Measurements from ENCODE around the gene SGTA. TPM values are rescaled to one million over a fixed set of nuclear protein-coding genes. Genes with fewer than 3 reads are reported as not detected.

The SGTA gene
- total RNA-seq, 8 experiments from 2014 or later: 29.5 to 85.5 (median 68.5) TPM

- in situ Hi-C loops (cut with MboI; ENCODE audit: low pct_unique_long_range_greater_than_20kb in 2 of 9, low sequenced_read_pairs in 9 of 9, unreplicated experiment in 9 of 9): no loop called here
- WGBS, 10 experiments: 65 to 100% (median 82%) methylated on average over 1 to 4 of the region's 15 CpGs; no CpG with 5 or more reads in 6 of the 10 experiments
- no peak for ATAC-seq (replicated peaks in 6 of 8)
- Histone ChIP-seq H3K4me3 (no peak overlapping the region), H3K27ac (no peak overlapping the region), H3K4me1 (replicated peaks in 1 of 2) (peaks cover 9 to 14% of the 10 kb centered on the region in 2 donors)
These were observed 56.8 kb downstream of the SGTA start for GRCh38 chr19:2726160-2726855.

- H3K27ac ChIP-seq: no peak overlapping the region
- 0 to 80% (median 30%) methylated on average over 1 to 2 of the region's 7 CpGs; no CpG with 5 or more reads in 6 of the 10 experiments for WGBS, 10 experiments
- no peak for ATAC-seq (replicated peaks in 6 of 8)
- in situ Hi-C loops (cut with MboI; ENCODE audit: low pct_unique_long_range_greater_than_20kb in 2 of 9, low sequenced_read_pairs in 9 of 9, unreplicated experiment in 9 of 9): no loop called here
- H3K4me3 ChIP-seq: no peak overlapping the region
- H3K4me1 ChIP-seq (replicated peaks in 1 of 2): peaks cover 18% of the 10 kb centered on the region in 2 donors
These were observed 58.9 kb downstream of the SGTA start for GRCh38 chr19:2724148-2724557.

- no peak for ATAC-seq (replicated peaks in 6 of 8)
- 30 to 100% (median 70%) methylated on average over 1 to 2 of the region's 14 CpGs; no CpG with 5 or more reads in 5 of the 10 experiments for WGBS, 10 experiments
These were observed 59.3 kb downstream of the SGTA start for GRCh38 chr19:2723747-2724146.

GRCh38 chr19:2723345-2723715 lies 59.7 kb downstream of the SGTA start:
- 77% methylated on average over 6 of the region's 13 CpGs; no CpG with 5 or more reads in 9 of the 10 experiments for whole genome bisulfite sequencing, 10 experiments
- no peak overlapping the region for H3K4me3 ChIP-seq
- in situ Hi-C loops (cut with MboI; ENCODE audit: low pct_unique_long_range_greater_than_20kb in 2 of 9, low sequenced_read_pairs in 9 of 9, unreplicated experiment in 9 of 9): no loop called here
- H3K27ac ChIP-seq: peak overlapping the region in 1 of 2 donors; percentile 33
- H3K4me1 ChIP-seq (replicated peaks in 1 of 2): peaks cover 18% of the 10 kb centered on the region in 2 donors
- no peak for ATAC-seq (replicated peaks in 6 of 8)

More at GRCh38 chr19:2723747-2724146, 59.3 kb downstream of the SGTA start:
- H3K27ac ChIP-seq: peak overlapping the region in 1 of 2 donors; percentile 33
- H3K4me1 ChIP-seq (replicated peaks in 1 of 2): peaks cover 18% of the 10 kb centered on the region in 2 donors
- in situ Hi-C loops (cut with MboI; ENCODE audit: low pct_unique_long_range_greater_than_20kb in 2 of 9, low sequenced_read_pairs in 9 of 9, unreplicated experiment in 9 of 9): no loop called here
- no peak overlapping the region for H3K4me3 ChIP-seq

- no peak overlapping the region for H3K27ac ChIP-seq
- in situ Hi-C loops (cut with MboI; ENCODE audit: low pct_unique_long_range_greater_than_20kb in 2 of 9, low sequenced_read_pairs in 9 of 9, unreplicated experiment in 9 of 9): no loop called here
- ATAC-seq (replicated peaks in 6 of 8): peak; percentile 73 to 96 (median 80)
- H3K4me3 ChIP-seq: no peak overlapping the region
- peaks cover 18% of the 10 kb centered on the region in 2 donors for H3K4me1 ChIP-seq (replicated peaks in 1 of 2)
- WGBS, 10 experiments: 21 to 100% (median 67%) methylated on average over 1 to 13 of the region's 28 CpGs; no CpG with 5 or more reads in 7 of the 10 experiments
These were observed 60.3 kb downstream of the SGTA start for GRCh38 chr19:2722541-2723344.

GRCh38 chr19:2721570-2722540 lies 61.2 kb downstream of the SGTA start:
- WGBS, 10 experiments: 92% methylated on average over 2 of the region's 39 CpGs; no CpG with 5 or more reads in 9 of the 10 experiments
- peak in 4 of 8 experiments; percentile 4 to 19 (median 9) for ATAC-seq (replicated peaks in 6 of 8)

GRCh38 chr19:2720777-2721569 lies 62.1 kb downstream of the SGTA start, which contains the start of gene DIRAS1:
TSS of gene DIRAS1 (minus strand) at chr19:2721372. CDS start at chr19:2717806, 3,566 bp downstream.
- in situ Hi-C loops (cut with MboI; ENCODE audit: low pct_unique_long_range_greater_than_20kb in 2 of 9, low sequenced_read_pairs in 9 of 9, unreplicated experiment in 9 of 9): no loop called here
- ATAC-seq (replicated peaks in 6 of 8): peak in 6 of 8 experiments; percentile 17 to 51 (median 38)
- H3K4me1 ChIP-seq (replicated peaks in 1 of 2): peaks cover 18% of the 10 kb centered on the region in 2 donors
- peak within 1 kb of the TSS in 1 of 2 donors; percentile 73 for H3K27ac ChIP-seq
- WGBS, 10 experiments: 0% methylated on average over 1 of the region's 100 CpGs; no CpG with 5 or more reads in 9 of the 10 experiments
- H3K4me3 ChIP-seq: peak within 1 kb of the TSS; percentile 50 to 99 (median 89)

More at GRCh38 chr19:2721570-2722540, 61.2 kb downstream of the SGTA start:
- H3K4me3 ChIP-seq: peak overlapping the region; percentile 50 to 99 (median 89)
- in situ Hi-C loops (cut with MboI; ENCODE audit: low pct_unique_long_range_greater_than_20kb in 2 of 9, low sequenced_read_pairs in 9 of 9, unreplicated experiment in 9 of 9): no loop called here
- H3K27ac ChIP-seq: peak overlapping the region in 1 of 2 donors; percentile 20
- peaks cover 18% of the 10 kb centered on the region in 2 donors for H3K4me1 ChIP-seq (replicated peaks in 1 of 2)

- Histone ChIP-seq H3K4me1 (replicated peaks in 1 of 2) (peaks cover 18% of the 10 kb centered on the region in 2 donors), H3K27ac (no peak overlapping the region), H3K4me3 (peak overlapping the region; percentile 50 to 99 (median 89))
- in situ Hi-C loops (cut with MboI; ENCODE audit: low pct_unique_long_range_greater_than_20kb in 2 of 9, low sequenced_read_pairs in 9 of 9, unreplicated experiment in 9 of 9): no loop called here
- WGBS, 10 experiments: 28 to 60% methylated on average over 1 to 5 of the region's 37 CpGs; no CpG with 5 or more reads in 8 of the 10 experiments
- ATAC-seq (replicated peaks in 6 of 8): peak in 7 of 8 experiments; percentile 3 to 27 (median 17)
These were observed 62.9 kb downstream of the SGTA start for GRCh38 chr19:2719920-2720776.

GRCh38 chr19:2719232-2719735 lies 63.8 kb downstream of the SGTA start:
- WGBS, 10 experiments: 0 to 71% (median 44%) methylated on average over 1 to 3 of the region's 7 CpGs; no CpG with 5 or more reads in 6 of the 10 experiments
- in situ Hi-C loops (cut with MboI; ENCODE audit: low pct_unique_long_range_greater_than_20kb in 2 of 9, low sequenced_read_pairs in 9 of 9, unreplicated experiment in 9 of 9): no loop called here
- no peak for ATAC-seq (replicated peaks in 6 of 8)
- peak overlapping the region in 3 of 5 donors; percentile 89 to 99 (median 90) for H3K4me3 ChIP-seq
- no peak overlapping the region for H3K27ac ChIP-seq
- H3K4me1 ChIP-seq (replicated peaks in 1 of 2): peaks cover 18% of the 10 kb centered on the region in 2 donors

GRCh38 chr19:2717638-2718541 lies 65.2 kb downstream of the SGTA start:
- WGBS, 10 experiments: 73 to 93% (median 84%) methylated on average over 3 to 23 of the region's 52 CpGs; no CpG with 5 or more reads in 4 of the 10 experiments
- no peak overlapping the region for H3K4me3 ChIP-seq
- H3K4me1 ChIP-seq (replicated peaks in 1 of 2): peaks cover 13% of the 10 kb centered on the region in 2 donors
- in situ Hi-C loops (cut with MboI; ENCODE audit: low pct_unique_long_range_greater_than_20kb in 2 of 9, low sequenced_read_pairs in 9 of 9, unreplicated experiment in 9 of 9): no loop called here
- no peak for ATAC-seq (replicated peaks in 6 of 8)
- H3K27ac ChIP-seq: no peak overlapping the region

Measured in motor neuron (in vitro differentiated cells).